ENCODE data around the gene OR8B4.
"Not testable (repeated sequence)": the region's sequence is repeated elsewhere in the genome, so short reads cannot be mapped to it uniquely, and the experiment has no call there.

- TF ChIP-seq CTCF (conservative IDR thresholded peaks at IDR 0.05 in 1 of 2, IDR thresholded peaks at IDR 0.05 in 1 of 2; ENCODE audit: extremely low read depth in 1 of 2, insufficient read depth in 1 of 2, low read depth in 1 of 2, low read length in 2 of 2); EZH2 (IDR thresholded peaks at IDR 0.05; ENCODE audit: borderline replicate concordance, low read length): not testable (repeated sequence)
Observed at GRCh38 chr11:124459379-124459778, 34.7 kb upstream of the OR8B4 start.
